ENCODE data around the gene ACACA.

The ACACA gene

GRCh38 chr17:37148156-37148555 is 258.5 kb downstream of the ACACA start:
- ATAC-seq: 0 out of 3 replicates have a peak, but pooled peaks have one; percentile 24
- TF ChIP-seq PATZ1 (CRISPR knock-in tag; IDR thresholded peaks at IDR 0.05; ENCODE audit: borderline replicate concordance) (no peak), ZNF565 (CRISPR knock-in tag; conservative IDR thresholded peaks at IDR 0.05; ENCODE audit: low read depth) (no peak), BACH2 (CRISPR knock-in tag; IDR thresholded peaks at IDR 0.05; ENCODE audit: borderline replicate concordance) (no peak), PPARA (CRISPR knock-in tag; IDR thresholded peaks at IDR 0.05; ENCODE audit: borderline replicate concordance) (no peak), ISL1 (CRISPR knock-in tag; IDR thresholded peaks at IDR 0.05) (no peak), ZFP3 (CRISPR knock-in tag; IDR thresholded peaks at IDR 0.05) (no peak), CSDC2 (CRISPR knock-in tag; IDR thresholded peaks at IDR 0.05) (no peak), GLIS3 (CRISPR knock-in tag; IDR thresholded peaks at IDR 0.05) (no peak), ESRRG (CRISPR knock-in tag; IDR thresholded peaks at IDR 0.05) (no peak)

- peak; percentile 52 for ATAC-seq
- TF ChIP-seq ISL1 (CRISPR knock-in tag; IDR thresholded peaks at IDR 0.05) (no peak), PATZ1 (CRISPR knock-in tag; IDR thresholded peaks at IDR 0.05; ENCODE audit: borderline replicate concordance) (no peak)
Measured at GRCh38 chr17:37147301-37147812, 259.3 kb downstream of the ACACA start.

- no peak for TF ChIP-seq CREB5 (CRISPR knock-in tag; IDR thresholded peaks at IDR 0.05; ENCODE audit: low read depth)
- no peak for TF ChIP-seq TOX (CRISPR knock-in tag; IDR thresholded peaks at IDR 0.05; ENCODE audit: borderline replicate concordance)
- TF ChIP-seq OSR1 (CRISPR knock-in tag; IDR thresholded peaks at IDR 0.05): no peak
- TF ChIP-seq GLIS3 (CRISPR knock-in tag; IDR thresholded peaks at IDR 0.05): no peak
- TF ChIP-seq TSHZ2 (CRISPR knock-in tag; IDR thresholded peaks at IDR 0.05): no peak
- TF ChIP-seq SNAI2 (CRISPR knock-in tag; IDR thresholded peaks at IDR 0.05): no peak
- TF ChIP-seq ZNF565 (CRISPR knock-in tag; conservative IDR thresholded peaks at IDR 0.05; ENCODE audit: low read depth): no peak
- no peak for TF ChIP-seq POU6F1 (CRISPR knock-in tag; IDR thresholded peaks at IDR 0.05; ENCODE audit: borderline replicate concordance, low read depth)
- no peak for TF ChIP-seq ARNTL (CRISPR knock-in tag; IDR thresholded peaks at IDR 0.05; ENCODE audit: borderline replicate concordance, low read depth)
- TF ChIP-seq ISL1 (CRISPR knock-in tag; IDR thresholded peaks at IDR 0.05): no peak
- TF ChIP-seq CSRNP3 (CRISPR knock-in tag; IDR thresholded peaks at IDR 0.05): no peak
- TF ChIP-seq BACH2 (CRISPR knock-in tag; IDR thresholded peaks at IDR 0.05; ENCODE audit: borderline replicate concordance): no peak
- ATAC-seq: no peak
Measured at GRCh38 chr17:37146086-37147064, 260.3 kb downstream of the ACACA start.
